Pulmonary artery endothelial cell (primary cell): ENCODE results near the gene DESI1. TPM values are rescaled to one million over a fixed set of nuclear protein-coding genes. Genes with fewer than 3 reads are reported as not detected.
A peak's percentile ranks its signal among the peaks of the same experiment; 100 is the strongest.
"Not testable (repeated sequence)": the region's sequence is repeated elsewhere in the genome, so short reads cannot be mapped to it uniquely, and the experiment has no call there.

Experiments used
- DNase-seq: peaks from one replicate; pipeline ENCODE4 v3.0.0-alpha.2; 2011; ENCODE audit warnings: low read depth, low spot score
- total RNA-seq: library from RNA; depleted of rRNA; stranded (reverse); fragments of >200 nt; gene quantifications from 2 replicates; pipeline ENCODE4 v1.2.3, GENCODE V29; 2014

The DESI1 gene
- total RNA-seq, 1 donor from 2014 or later = 18.6 TPM

DNA sequence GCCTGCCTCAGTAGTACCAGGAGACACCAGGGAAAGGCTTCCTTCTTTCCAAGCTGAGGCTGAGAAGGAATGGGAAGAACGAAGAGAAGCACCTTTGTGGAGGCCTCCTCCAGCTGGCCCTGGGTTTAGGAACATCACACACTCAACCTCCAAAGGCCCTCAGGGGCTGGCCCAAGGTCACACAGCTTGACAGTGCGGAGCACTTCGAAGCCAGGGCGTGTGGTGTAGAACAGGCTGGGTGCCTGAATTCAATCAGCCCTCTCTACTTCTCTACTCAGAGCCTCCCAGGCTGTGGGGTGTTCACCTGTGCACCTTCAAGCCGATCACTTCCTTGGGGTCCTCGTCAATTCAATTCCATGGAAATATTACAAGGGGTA lies 60.8 kb downstream of the DESI1 start:
- no peak for DNase-seq

GRCh38 chr22:41558241-41558630 lies 62.6 kb downstream of the DESI1 start:
- not testable (repeated sequence) for DNase-seq

GRCh38 chr22:41557401-41558240 lies 63.2 kb downstream of the DESI1 start:
- DNase-seq = peak; percentile 26

GRCh38 chr22:41556561-41556960 lies 64.3 kb downstream of the DESI1 start:
- no peak for DNase-seq

- DNase-seq = no peak
Observed at GRCh38 chr22:41555325-41555982, 65.4 kb downstream of the DESI1 start.

- no peak for DNase-seq
Observed at GRCh38 chr22:41551877-41552582, 68.8 kb downstream of the DESI1 start.

- DNase-seq = no peak
Observed at GRCh38 chr22:41550952-41551491, 69.8 kb downstream of the DESI1 start.

DNA sequence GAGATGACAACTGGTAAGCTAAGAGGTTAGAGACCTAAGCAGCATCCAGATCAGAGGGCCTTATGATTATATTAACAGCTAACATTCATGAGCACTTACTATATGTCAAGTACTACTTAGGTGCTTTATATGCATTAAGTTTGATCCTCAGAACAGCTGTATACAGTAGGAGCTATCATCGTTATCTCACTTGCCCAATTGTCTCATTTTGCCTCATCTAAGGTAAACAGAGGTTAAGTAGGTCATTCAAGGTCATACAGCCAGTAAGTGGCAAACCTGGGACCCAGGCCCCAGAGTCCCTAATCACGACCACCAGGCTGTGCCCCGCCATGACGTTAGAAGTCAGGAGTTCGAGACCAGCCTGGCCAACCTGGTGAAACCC lies 72.0 kb downstream of the DESI1 start:
- no peak for DNase-seq

Other genes starting within 250 kb of the DESI1 start
- gene TEF, start 239.1 kb downstream of the DESI1 start, total RNA-seq = 2.7 and 4.0 TPM in 2 replicates
- 17.1 and 25.4 TPM in 2 replicates for gene TOB2, start 174.2 kb downstream of the DESI1 start, total RNA-seq
- 87.6 and 108 TPM in 2 replicates for gene PHF5A, start 152.4 kb downstream of the DESI1 start, total RNA-seq
- 84.5 and 91.0 TPM in 2 replicates for gene ACO2, start 151.9 kb downstream of the DESI1 start, total RNA-seq
- gene POLR3H, start 76.6 kb downstream of the DESI1 start, total RNA-seq = 18.3 and 22.5 TPM in 2 replicates
- gene CSDC2, start 60.0 kb downstream of the DESI1 start, total RNA-seq = not detected in 2 replicates
- gene PMM1, start 31.2 kb downstream of the DESI1 start, total RNA-seq = 4.1 and 4.4 TPM in 2 replicates
- gene XRCC6, start 252 bp upstream of the DESI1 start, total RNA-seq = 454 and 528 TPM in 2 replicates
- 101 and 113 TPM in 2 replicates for gene SNU13, start 67.8 kb upstream of the DESI1 start, total RNA-seq
- gene MEI1, start 78.5 kb upstream of the DESI1 start, total RNA-seq = 2.2 and 2.5 TPM in 2 replicates
- 6.7 and 11.2 TPM in 2 replicates for gene CCDC134, start 179.6 kb upstream of the DESI1 start, total RNA-seq
- gene SREBF2, start 212.1 kb upstream of the DESI1 start, total RNA-seq = 47.9 and 60.6 TPM in 2 replicates